ENCODE results near the gene PBX1.

PBX1 gene

DNA sequence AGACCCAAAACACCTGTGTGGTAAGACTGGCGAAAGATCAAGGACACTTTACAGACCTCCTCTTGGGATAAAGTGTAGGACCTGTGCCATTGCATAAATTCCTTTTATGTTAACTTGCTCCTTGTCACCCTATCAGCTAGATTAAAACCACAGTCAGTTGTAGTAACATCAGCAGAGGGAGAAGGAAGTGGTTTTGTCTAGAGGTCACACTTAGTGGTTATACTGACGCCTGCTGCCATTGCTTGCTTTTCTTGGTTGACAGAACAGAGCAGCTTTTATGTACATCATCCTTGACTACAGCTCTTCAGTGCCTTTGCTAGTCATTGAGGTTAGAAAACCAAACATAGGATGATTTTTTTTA, 101.4 kb downstream of the PBX1 start:
- TF ChIP-seq, protein P1, sequence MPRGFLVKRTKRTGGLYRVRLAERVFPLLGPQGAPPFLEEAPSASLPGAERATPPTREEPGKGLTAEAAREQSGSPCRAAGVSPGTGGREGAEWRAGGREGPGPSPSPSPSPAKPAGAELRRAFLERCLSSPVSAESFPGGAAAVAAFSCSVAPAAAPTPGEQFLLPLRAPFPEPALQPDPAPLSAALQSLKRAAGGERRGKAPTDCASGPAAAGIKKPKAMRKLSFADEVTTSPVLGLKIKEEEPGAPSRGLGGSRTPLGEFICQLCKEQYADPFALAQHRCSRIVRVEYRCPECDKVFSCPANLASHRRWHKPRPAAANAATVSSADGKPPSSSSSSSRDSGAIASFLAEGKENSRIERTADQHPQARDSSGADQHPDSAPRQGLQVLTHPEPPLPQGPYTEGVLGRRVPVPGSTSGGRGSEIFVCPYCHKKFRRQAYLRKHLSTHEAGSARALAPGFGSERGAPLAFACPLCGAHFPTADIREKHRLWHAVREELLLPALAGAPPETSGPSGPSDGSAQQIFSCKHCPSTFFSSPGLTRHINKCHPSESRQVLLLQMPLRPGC (tag by site-specific recombination; IDR thresholded peaks at IDR 0.05) = no peak
- no peak for TF ChIP-seq ZBTB21 (tag by site-specific recombination; IDR thresholded peaks at IDR 0.05)
- Histone ChIP-seq H3K9me3 (ENCODE audit: control insufficient read depth, insufficient read depth, low read depth, low read length) (no peaks in the 10 kb centered on the region), H3K4me1 (ENCODE audit: control insufficient read depth, insufficient read depth, low read length) (no peaks in the 10 kb centered on the region; the same call in 1 of the 2 replicates), H3K4me3 (ENCODE audit: low read depth, low read length) (no peak overlapping the region), H3K27ac (ENCODE audit: extremely low read depth, low read depth, low read length) (no peak overlapping the region), H3K36me3 (ENCODE audit: control insufficient read depth in 2 of 2, insufficient read depth in 1 of 2, low read length in 2 of 2) (no peaks in the 10 kb centered on the region)
- ChIA-PET CTCF (interaction anchor here (0.9 to 1.1 kb wide), 3 partner anchors 13 to 412 kb away, joined by 3 to 4 read pairs (median 3); no protein-coding TSS in a partner anchor), POLR2A (no interaction called here)

DNA sequence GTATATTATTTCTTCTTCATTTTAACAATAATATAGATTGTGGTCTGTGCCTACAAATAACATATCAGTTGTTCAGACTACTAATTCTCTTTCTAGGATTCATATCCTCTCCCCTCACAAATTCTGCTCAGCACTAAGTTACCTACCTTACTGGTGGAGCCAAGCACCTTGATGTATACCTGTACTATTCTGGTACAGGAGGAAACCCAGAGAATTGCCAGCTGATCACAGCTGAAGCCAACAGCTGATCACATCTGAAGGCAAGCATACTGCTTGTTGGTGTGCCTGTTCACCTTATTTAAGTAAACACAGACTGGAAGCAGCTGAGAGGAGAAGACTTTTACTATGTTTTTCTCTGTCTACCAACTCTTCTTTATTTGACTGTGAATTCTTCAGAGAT, 101.8 kb downstream of the PBX1 start:
- Histone ChIP-seq H3K4me3 (ENCODE audit: low read depth, low read length) (no peak overlapping the region), H3K9me3 (ENCODE audit: control insufficient read depth, insufficient read depth, low read depth, low read length) (no peaks in the 10 kb centered on the region), H3K4me1 (ENCODE audit: control insufficient read depth, insufficient read depth, low read length) (no peaks in the 10 kb centered on the region; the same call in 1 of the 2 replicates), H3K27ac (ENCODE audit: extremely low read depth, low read depth, low read length) (no peak overlapping the region), H3K36me3 (ENCODE audit: control insufficient read depth in 2 of 2, insufficient read depth in 1 of 2, low read length in 2 of 2) (no peaks in the 10 kb centered on the region)
- ChIA-PET POLR2A (no interaction called here), CTCF (interaction anchor here (1.1 kb wide), 1 partner anchor 36 kb away, joined by 4 read pairs; no protein-coding TSS in a partner anchor)
- TF ChIP-seq ZNF157 (tag by site-specific recombination; IDR thresholded peaks at IDR 0.05) (no peak), ZNF544 (tag by site-specific recombination; IDR thresholded peaks at IDR 0.05) (no peak), ZNF114 (tag by site-specific recombination; IDR thresholded peaks at IDR 0.05) (no peak), ZNF362 (tag by site-specific recombination; IDR thresholded peaks at IDR 0.05) (no peak), ZNF654 (tag by site-specific recombination; IDR thresholded peaks at IDR 0.05; ENCODE audit: low read depth) (no peak)
- TF ChIP-seq, protein P2, sequence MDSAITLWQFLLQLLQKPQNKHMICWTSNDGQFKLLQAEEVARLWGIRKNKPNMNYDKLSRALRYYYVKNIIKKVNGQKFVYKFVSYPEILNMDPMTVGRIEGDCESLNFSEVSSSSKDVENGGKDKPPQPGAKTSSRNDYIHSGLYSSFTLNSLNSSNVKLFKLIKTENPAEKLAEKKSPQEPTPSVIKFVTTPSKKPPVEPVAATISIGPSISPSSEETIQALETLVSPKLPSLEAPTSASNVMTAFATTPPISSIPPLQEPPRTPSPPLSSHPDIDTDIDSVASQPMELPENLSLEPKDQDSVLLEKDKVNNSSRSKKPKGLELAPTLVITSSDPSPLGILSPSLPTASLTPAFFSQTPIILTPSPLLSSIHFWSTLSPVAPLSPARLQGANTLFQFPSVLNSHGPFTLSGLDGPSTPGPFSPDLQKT (IDR thresholded peaks at IDR 0.05; ENCODE audit: borderline replicate concordance, low read depth, low read length) = no peak
- TF ChIP-seq, protein P3, sequence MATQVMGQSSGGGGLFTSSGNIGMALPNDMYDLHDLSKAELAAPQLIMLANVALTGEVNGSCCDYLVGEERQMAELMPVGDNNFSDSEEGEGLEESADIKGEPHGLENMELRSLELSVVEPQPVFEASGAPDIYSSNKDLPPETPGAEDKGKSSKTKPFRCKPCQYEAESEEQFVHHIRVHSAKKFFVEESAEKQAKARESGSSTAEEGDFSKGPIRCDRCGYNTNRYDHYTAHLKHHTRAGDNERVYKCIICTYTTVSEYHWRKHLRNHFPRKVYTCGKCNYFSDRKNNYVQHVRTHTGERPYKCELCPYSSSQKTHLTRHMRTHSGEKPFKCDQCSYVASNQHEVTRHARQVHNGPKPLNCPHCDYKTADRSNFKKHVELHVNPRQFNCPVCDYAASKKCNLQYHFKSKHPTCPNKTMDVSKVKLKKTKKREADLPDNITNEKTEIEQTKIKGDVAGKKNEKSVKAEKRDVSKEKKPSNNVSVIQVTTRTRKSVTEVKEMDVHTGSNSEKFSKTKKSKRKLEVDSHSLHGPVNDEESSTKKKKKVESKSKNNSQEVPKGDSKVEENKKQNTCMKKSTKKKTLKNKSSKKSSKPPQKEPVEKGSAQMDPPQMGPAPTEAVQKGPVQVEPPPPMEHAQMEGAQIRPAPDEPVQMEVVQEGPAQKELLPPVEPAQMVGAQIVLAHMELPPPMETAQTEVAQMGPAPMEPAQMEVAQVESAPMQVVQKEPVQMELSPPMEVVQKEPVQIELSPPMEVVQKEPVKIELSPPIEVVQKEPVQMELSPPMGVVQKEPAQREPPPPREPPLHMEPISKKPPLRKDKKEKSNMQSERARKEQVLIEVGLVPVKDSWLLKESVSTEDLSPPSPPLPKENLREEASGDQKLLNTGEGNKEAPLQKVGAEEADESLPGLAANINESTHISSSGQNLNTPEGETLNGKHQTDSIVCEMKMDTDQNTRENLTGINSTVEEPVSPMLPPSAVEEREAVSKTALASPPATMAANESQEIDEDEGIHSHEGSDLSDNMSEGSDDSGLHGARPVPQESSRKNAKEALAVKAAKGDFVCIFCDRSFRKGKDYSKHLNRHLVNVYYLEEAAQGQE (tag by site-specific recombination; IDR thresholded peaks at IDR 0.05) = no peak

- TF ChIP-seq YY1 (tag by site-specific recombination; IDR thresholded peaks at IDR 0.05) = no peak
- TF ChIP-seq ZNF140 (tag by site-specific recombination; IDR thresholded peaks at IDR 0.05) = no peak
- TF ChIP-seq ZBTB20 (tag by site-specific recombination; IDR thresholded peaks at IDR 0.05) = no peak
- Histone ChIP-seq H3K9me3 (ENCODE audit: control insufficient read depth, insufficient read depth, low read depth, low read length) (no peaks in the 10 kb centered on the region), H3K36me3 (ENCODE audit: control insufficient read depth in 2 of 2, insufficient read depth in 1 of 2, low read length in 2 of 2) (no peaks in the 10 kb centered on the region), H3K4me1 (ENCODE audit: control insufficient read depth, insufficient read depth, low read length) (no peaks in the 10 kb centered on the region; the same call in 1 of the 2 replicates), H3K4me3 (ENCODE audit: low read depth, low read length) (no peak overlapping the region), H3K27ac (ENCODE audit: extremely low read depth, low read depth, low read length) (no peak overlapping the region)
- ChIA-PET CTCF (interaction anchor here (0.9 to 1.6 kb wide), 3 partner anchors 11 to 44 kb away, joined by 3 to 4 read pairs (median 3); no protein-coding TSS in a partner anchor), POLR2A (no interaction called here)
These were observed 103.5 kb downstream of the PBX1 start for GRCh38 chr1:164662462-164662861.
